Breast epithelium (tissue), 3 donors: ENCODE measurements around the gene ACOT8.

ENCODE experiments used
- CTCF ChIP-seq, 3 donors: fragments of 450-650 bp; IDR thresholded peaks; one replicate each; pipeline ENCODE4 v1.5.1; 2016 to 2017; ENCODE audit warnings: antibody characterized with exemption in 3 of 3, mild to moderate bottlenecking in 3 of 3, moderate library complexity in 3 of 3
- POLR2A ChIP-seq: fragments of 450-650 bp; IDR thresholded peaks from one replicate; pipeline ENCODE4 v1.6.1; 2016; ENCODE audit warnings: antibody characterized with exemption, mild to moderate bottlenecking, moderate library complexity
- POLR2AphosphoS5 ChIP-seq, 3 donors: sonication (generic); formaldehyde crosslinking; IDR thresholded peaks; one replicate each; pipeline ENCODE4 v1.6.1; 2017; ENCODE audit warnings: antibody characterized with exemption in 3 of 3

- TF ChIP-seq POLR2A (no peak), CTCF (IDR thresholded peaks at IDR 0.05) (no peak), POLR2AphosphoS5 (IDR thresholded peaks at IDR 0.05) (no peak)
Observed at GRCh38 chr20:45823949-45824835, 33.0 kb downstream of the ACOT8 start.
